Measurements from ENCODE around the gene RBMS3. TPM values are rescaled to one million over a fixed set of nuclear protein-coding genes. Genes with fewer than 3 reads are reported as not detected.

Gene RBMS3
- total RNA-seq, 1 donor from 2014 or later: 13.2 TPM

GRCh38 chr3:29764041-29764440, 483.2 kb downstream of the RBMS3 start:
- no peak overlapping the region for H3K4me3 ChIP-seq (ENCODE audit: low read depth, low read length)
- TF ChIP-seq CTCF (conservative IDR thresholded peaks at IDR 0.05; ENCODE audit: low read depth, low read length): no peak
- no peak for DNase-seq (ENCODE audit: low read depth)

GRCh38 chr3:29764603-29765254, 483.9 kb downstream of the RBMS3 start:
- H3K4me3 ChIP-seq (ENCODE audit: low read depth, low read length): no peak overlapping the region
- TF ChIP-seq CTCF (conservative IDR thresholded peaks at IDR 0.05; ENCODE audit: low read depth, low read length): peak; percentile 49
- no peak for DNase-seq (ENCODE audit: low read depth)

GRCh38 chr3:29771602-29772001, 490.7 kb downstream of the RBMS3 start:
- no peak for TF ChIP-seq CTCF (conservative IDR thresholded peaks at IDR 0.05; ENCODE audit: low read depth, low read length)
- DNase-seq (ENCODE audit: low read depth): no peak
- H3K4me3 ChIP-seq (ENCODE audit: low read depth, low read length): no peak overlapping the region

- no peak for DNase-seq (ENCODE audit: low read depth)
- no peak for TF ChIP-seq CTCF (conservative IDR thresholded peaks at IDR 0.05; ENCODE audit: low read depth, low read length)
- no peak overlapping the region for H3K4me3 ChIP-seq (ENCODE audit: low read depth, low read length)
These were observed 491.6 kb downstream of the RBMS3 start for GRCh38 chr3:29772436-29772835.

GRCh38 chr3:29773481-29773880, 492.6 kb downstream of the RBMS3 start:
- no peak overlapping the region for H3K4me3 ChIP-seq (ENCODE audit: low read depth, low read length)
- no peak for TF ChIP-seq CTCF (conservative IDR thresholded peaks at IDR 0.05; ENCODE audit: low read depth, low read length)
- no peak for DNase-seq (ENCODE audit: low read depth)

- no peak for DNase-seq (ENCODE audit: low read depth)
- no peak overlapping the region for H3K4me3 ChIP-seq (ENCODE audit: low read depth, low read length)
- TF ChIP-seq CTCF (conservative IDR thresholded peaks at IDR 0.05; ENCODE audit: low read depth, low read length): no peak
These were observed 494.5 kb downstream of the RBMS3 start for GRCh38 chr3:29775340-29775739.

GRCh38 chr3:29777869-29778268, 497.0 kb downstream of the RBMS3 start:
- no peak for DNase-seq (ENCODE audit: low read depth)
- no peak overlapping the region for H3K4me3 ChIP-seq (ENCODE audit: low read depth, low read length)

More at GRCh38 chr3:29777869-29778268, 497.0 kb downstream of the RBMS3 start:
- TF ChIP-seq CTCF (conservative IDR thresholded peaks at IDR 0.05; ENCODE audit: low read depth, low read length): no peak

All from epithelial cell of proximal tubule (primary cell).